WTC11 (cell line): ENCODE measurements around the gene SGIP1. TPM values are rescaled to one million over a fixed set of nuclear protein-coding genes. Genes with fewer than 3 reads are reported as not detected.
A peak's percentile ranks its signal among the peaks of the same experiment; 100 is the strongest.
"Not testable (repeated sequence)": the region's sequence is repeated elsewhere in the genome, so short reads cannot be mapped to it uniquely, and the experiment has no call there.

Source experiments
- ATAC-seq: fragments of 200-7000 bp; cut with Tn5 transposase; 2 replicates; pipeline ENCODE4 v1.10.0; 2021; ENCODE audit warnings: mild to moderate bottlenecking, moderate library complexity
- CTCF ChIA-PET: fragments of 300-600 bp; sonication (Branson Sonifier 250); formaldehyde crosslinking; loops from one replicate; lab custom pipeline; 2021; ENCODE audit warnings: antibody characterized with exemption; lab: Charles Lee
- POLR2A ChIA-PET: fragments of 350-600 bp; sonication (Branson Sonifier 250); formaldehyde crosslinking; loops from one replicate; lab custom pipeline; 2021; ENCODE audit warnings: antibody characterized with exemption; lab: Charles Lee
- DNase-seq: peaks from one replicate; pipeline ENCODE4 v3.0.0; 2021; ENCODE audit warnings: low spot score
- H3K27ac Mint-ChIP-seq: 2 replicates; pipeline ENCODE4 v1.8.0; 2021; ENCODE audit warnings: mixed read lengths
- H3K27me3 Mint-ChIP-seq: 2 replicates; pipeline ENCODE4 v1.8.0; 2021; ENCODE audit warnings: low read depth, mild to moderate bottlenecking, moderate library complexity, mixed read lengths
- H3K36me3 Mint-ChIP-seq: 2 replicates; pipeline ENCODE4 v1.8.0; 2021; ENCODE audit warnings: mixed read lengths
- H3K4me1 Mint-ChIP-seq: 2 replicates; pipeline ENCODE4 v1.8.0; 2022; ENCODE audit warnings: mixed read lengths
- H3K4me3 Mint-ChIP-seq: 2 replicates; pipeline ENCODE4 v1.8.0; 2021; ENCODE audit warnings: mild to moderate bottlenecking, moderate library complexity, mixed read lengths
- H3K9me3 Mint-ChIP-seq: 2 replicates; pipeline ENCODE4 v1.8.0; 2021; ENCODE audit warnings: mixed read lengths
- microRNA-seq: library from miRNA; unstranded; fragments of <30 nt; microRNA quantifications from one replicate; pipeline ENCODE4 v1.2.0, GENCODE V29; 2022; ENCODE audit warnings: borderline number of aligned reads
- total RNA-seq: library from RNA; stranded (reverse); gene quantifications from 3 replicates; pipeline ENCODE4 v1.2.3, GENCODE V29; 2021
- TF ChIP-seq, protein P1 (sequence below): sonication (generic); formaldehyde crosslinking; IDR thresholded peaks from 2 replicates; pipeline ENCODE4 v1.8.1; 2023; ENCODE audit warnings: mild to moderate bottlenecking, missing genetic modification reagents, moderate library complexity
- TF ChIP-seq, protein P2 (sequence below): sonication (generic); formaldehyde crosslinking; IDR thresholded peaks from 2 replicates; pipeline ENCODE4 v1.8.1; 2022; ENCODE audit warnings: mild to moderate bottlenecking, missing genetic modification reagents, moderate library complexity, borderline replicate concordance

Gene SGIP1
- total RNA-seq, 1 experiment from 2014 or later = 3.9 TPM

DNA sequence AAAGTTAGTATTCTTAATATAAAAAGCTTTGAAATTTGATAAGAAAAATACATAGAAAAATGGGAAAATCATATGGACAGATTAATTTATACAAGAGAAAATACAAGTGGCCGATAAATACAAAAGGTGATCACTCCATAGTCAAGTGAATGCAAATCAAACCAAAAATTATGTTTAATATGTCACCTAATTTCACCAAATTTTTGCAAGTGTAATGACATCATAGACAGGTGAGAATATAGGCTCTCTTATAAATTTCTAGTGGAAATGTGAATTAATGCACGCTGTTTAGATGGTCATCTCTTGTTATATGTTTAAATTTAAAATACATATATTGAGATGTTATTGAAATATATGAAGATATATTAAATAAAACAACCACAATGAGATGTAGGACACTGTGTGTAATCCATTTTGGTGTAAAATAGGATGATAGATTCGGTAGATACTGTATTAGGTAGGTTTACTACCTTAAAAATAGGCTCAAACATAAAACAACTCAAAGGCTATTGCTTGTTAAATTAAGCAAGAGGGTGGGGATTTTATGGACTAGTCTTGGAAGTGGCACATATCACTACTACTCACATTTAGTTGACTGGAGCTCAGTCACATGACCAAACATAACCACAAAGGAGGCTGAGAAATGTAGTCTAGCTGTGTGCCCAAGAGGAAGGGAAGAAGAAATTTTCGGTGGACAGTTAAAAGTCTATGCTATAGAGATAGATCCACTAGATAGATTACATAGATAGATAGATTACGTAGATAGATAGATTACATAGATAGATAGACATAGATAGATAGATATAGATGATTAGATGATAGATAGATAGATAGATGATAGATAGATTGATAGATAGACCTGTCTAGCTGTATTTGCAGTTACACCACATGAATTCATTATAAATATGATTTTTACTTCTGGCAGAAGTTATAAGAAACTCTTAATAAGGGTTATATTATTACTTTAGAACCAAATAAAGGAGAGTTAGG, 258.0 kb downstream of the SGIP1 start:
- Mint-ChIP-seq H3K36me3 (no peaks in the 10 kb centered on the region), H3K4me3 (no peak overlapping the region), H3K4me1 (peaks cover 10% of the 10 kb centered on the region), H3K27ac (no peak overlapping the region), H3K9me3 (peaks cover 6% of the 10 kb centered on the region), H3K27me3 (no peaks in the 10 kb centered on the region)
- TF ChIP-seq, protein P1, sequence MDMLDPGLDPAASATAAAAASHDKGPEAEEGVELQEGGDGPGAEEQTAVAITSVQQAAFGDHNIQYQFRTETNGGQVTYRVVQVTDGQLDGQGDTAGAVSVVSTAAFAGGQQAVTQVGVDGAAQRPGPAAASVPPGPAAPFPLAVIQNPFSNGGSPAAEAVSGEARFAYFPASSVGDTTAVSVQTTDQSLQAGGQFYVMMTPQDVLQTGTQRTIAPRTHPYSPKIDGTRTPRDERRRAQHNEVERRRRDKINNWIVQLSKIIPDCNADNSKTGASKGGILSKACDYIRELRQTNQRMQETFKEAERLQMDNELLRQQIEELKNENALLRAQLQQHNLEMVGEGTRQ (CRISPR knock-in tag) = 0 out of 2 replicates have a peak, but pooled peaks have one; percentile 7
- TF ChIP-seq, protein P2, sequence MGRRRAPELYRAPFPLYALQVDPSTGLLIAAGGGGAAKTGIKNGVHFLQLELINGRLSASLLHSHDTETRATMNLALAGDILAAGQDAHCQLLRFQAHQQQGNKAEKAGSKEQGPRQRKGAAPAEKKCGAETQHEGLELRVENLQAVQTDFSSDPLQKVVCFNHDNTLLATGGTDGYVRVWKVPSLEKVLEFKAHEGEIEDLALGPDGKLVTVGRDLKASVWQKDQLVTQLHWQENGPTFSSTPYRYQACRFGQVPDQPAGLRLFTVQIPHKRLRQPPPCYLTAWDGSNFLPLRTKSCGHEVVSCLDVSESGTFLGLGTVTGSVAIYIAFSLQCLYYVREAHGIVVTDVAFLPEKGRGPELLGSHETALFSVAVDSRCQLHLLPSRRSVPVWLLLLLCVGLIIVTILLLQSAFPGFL (CRISPR knock-in tag) = no peak
- DNase-seq (no peak), ATAC-seq (no peak)
- ChIA-PET POLR2A (no interaction called here), CTCF (no interaction called here)

DNA sequence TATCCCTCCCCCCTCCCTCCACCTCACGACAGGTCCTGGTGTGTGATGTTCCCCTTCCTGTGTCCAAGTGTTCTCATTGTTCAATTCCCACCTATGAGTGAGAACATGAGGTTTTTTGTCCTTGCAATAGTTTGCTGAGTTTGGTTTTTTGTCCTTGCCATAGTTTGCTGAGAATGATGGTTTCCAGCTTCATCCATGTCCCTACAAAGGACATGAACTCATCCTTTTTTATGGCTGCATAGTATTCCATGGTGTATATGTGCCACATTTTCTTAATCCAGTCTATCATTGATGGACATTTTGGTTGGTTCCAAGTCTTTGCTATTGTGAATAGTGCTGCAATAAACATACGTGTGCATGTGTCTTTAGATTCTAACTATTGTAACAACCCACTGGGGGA, 261.9 kb downstream of the SGIP1 start:
- H3K4me3 Mint-ChIP-seq, POLR2A ChIA-PET, H3K27ac Mint-ChIP-seq, ATAC-seq, H3K4me1 Mint-ChIP-seq, H3K36me3 Mint-ChIP-seq, H3K27me3 Mint-ChIP-seq, H3K9me3 Mint-ChIP-seq, DNase-seq: not testable (repeated sequence)
- CTCF ChIA-PET = interaction anchor here (1.8 kb wide), 1 partner anchor 417 kb away, joined by 4 read pairs; no protein-coding TSS in a partner anchor

Small RNAs within 50 kb of the gene (microRNA-seq; reads per million reads assigned to microRNA genes)
- gene MIR3117 = 1.0 reads per million

Other genes starting within 250 kb of the SGIP1 start
- gene DYNLT5, start 218.3 kb downstream of the SGIP1 start, total RNA-seq = 1.3 to 1.8 TPM (median 1.6 TPM) in 3 replicates